ENCODE measurements around the gene AP5Z1. TPM values are rescaled to one million over a fixed set of nuclear protein-coding genes. Genes with fewer than 3 reads are reported as not detected.
A peak's percentile ranks its signal among the peaks of the same experiment; 100 is the strongest.

The AP5Z1 gene
- total and polyA plus RNA-seq, 12 donors, result 8.4 to 188 (median 49.5) TPM

DNA sequence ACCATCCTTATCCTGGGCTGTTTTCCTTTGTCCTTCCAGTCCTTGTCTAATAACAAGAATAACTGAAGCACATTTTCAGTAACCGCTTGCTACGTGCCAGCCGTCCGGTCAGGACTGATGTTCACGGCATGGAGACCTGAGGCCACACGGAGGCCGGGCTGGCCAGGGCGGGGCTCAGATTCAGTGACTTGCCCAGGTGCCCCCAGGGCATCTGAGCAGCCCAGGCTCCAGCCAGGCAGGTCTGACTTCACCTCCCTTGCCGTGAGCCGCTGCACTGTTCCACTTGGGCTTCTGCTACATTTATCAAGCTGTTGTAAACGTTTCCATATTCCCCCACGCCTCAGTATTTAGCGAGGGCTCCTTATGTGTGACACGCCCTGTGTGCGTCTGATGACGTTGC is 43.6 kb upstream of the AP5Z1 start:
- no peaks in the 10 kb centered on the region for H3K9me3 ChIP-seq (replicated peaks in 1 of 3)
- 94 to 96% (median 95%) methylated on average over 16 of the region's 16 CpGs for WGBS, 4 donors
- no peaks in the 10 kb centered on the region for H3K36me3 ChIP-seq (replicated peaks in 1 of 2)
- DNase-seq, result no peak
- H3K4me1 ChIP-seq (replicated peaks in 1 of 2), result peaks cover 0 to 9% of the 10 kb centered on the region in 2 donors
- H3K4me3 ChIP-seq, result no peak overlapping the region
- H3K27ac ChIP-seq, result no peak overlapping the region
- no peaks in the 10 kb centered on the region for H3K27me3 ChIP-seq
- intact Hi-C loops (cut with DNase I), result no loop called here
- TF ChIP-seq, protein P1, sequence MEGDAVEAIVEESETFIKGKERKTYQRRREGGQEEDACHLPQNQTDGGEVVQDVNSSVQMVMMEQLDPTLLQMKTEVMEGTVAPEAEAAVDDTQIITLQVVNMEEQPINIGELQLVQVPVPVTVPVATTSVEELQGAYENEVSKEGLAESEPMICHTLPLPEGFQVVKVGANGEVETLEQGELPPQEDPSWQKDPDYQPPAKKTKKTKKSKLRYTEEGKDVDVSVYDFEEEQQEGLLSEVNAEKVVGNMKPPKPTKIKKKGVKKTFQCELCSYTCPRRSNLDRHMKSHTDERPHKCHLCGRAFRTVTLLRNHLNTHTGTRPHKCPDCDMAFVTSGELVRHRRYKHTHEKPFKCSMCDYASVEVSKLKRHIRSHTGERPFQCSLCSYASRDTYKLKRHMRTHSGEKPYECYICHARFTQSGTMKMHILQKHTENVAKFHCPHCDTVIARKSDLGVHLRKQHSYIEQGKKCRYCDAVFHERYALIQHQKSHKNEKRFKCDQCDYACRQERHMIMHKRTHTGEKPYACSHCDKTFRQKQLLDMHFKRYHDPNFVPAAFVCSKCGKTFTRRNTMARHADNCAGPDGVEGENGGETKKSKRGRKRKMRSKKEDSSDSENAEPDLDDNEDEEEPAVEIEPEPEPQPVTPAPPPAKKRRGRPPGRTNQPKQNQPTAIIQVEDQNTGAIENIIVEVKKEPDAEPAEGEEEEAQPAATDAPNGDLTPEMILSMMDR (IDR thresholded peaks at IDR 0.05), result no peak
- no peak for TF ChIP-seq POLR2A (IDR thresholded peaks at IDR 0.05)

DNA sequence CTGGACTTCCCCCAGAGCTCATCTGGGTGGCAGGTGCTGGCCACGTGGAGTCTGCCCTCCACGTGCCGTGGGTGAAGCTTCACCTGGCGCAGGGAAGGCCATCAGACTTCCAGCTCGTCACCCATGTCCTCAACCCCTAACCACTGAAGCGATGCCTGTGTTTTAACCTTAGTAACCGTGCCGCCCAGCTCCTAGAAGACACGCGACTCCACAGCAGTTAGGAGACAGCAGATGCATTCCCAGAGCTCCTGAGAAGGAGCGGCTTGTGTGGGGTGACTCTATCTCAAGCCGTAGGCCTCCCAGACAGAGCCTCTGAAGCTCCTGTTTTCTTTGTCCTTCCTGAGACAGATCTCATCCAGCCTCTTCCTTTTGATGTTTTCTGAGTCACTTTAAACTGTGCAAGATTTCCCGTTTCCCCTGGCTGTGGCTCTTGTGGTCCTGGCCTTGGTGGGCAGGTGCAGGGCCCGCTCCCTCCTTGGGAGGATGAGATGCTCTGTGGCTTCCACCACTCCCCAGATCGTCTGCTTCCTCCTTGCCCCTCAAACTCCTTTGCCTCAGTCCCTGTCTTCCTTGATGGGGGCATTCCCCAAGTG is 41.4 kb upstream of the AP5Z1 start:
- Histone ChIP-seq H3K4me1 (replicated peaks in 1 of 2) (peaks cover 9 to 19% of the 10 kb centered on the region in 2 donors), H3K9me3 (replicated peaks in 1 of 3) (no peaks in the 10 kb centered on the region), H3K27ac (peak overlapping the region in 2 of 5 donors; percentile 8 to 27), H3K27me3 (no peaks in the 10 kb centered on the region), H3K4me3 (no peak overlapping the region), H3K36me3 (replicated peaks in 1 of 2) (no peaks in the 10 kb centered on the region)
- WGBS, 4 donors, result 66 to 72% (median 67%) methylated on average over 9 to 15 of the region's 15 CpGs
- TF ChIP-seq POLR2A (IDR thresholded peaks at IDR 0.05), result no peak
- TF ChIP-seq, protein P1 (IDR thresholded peaks at IDR 0.05), result no peak
- DNase-seq, result no peak
- intact Hi-C loops (cut with DNase I), result no loop called here

DNA sequence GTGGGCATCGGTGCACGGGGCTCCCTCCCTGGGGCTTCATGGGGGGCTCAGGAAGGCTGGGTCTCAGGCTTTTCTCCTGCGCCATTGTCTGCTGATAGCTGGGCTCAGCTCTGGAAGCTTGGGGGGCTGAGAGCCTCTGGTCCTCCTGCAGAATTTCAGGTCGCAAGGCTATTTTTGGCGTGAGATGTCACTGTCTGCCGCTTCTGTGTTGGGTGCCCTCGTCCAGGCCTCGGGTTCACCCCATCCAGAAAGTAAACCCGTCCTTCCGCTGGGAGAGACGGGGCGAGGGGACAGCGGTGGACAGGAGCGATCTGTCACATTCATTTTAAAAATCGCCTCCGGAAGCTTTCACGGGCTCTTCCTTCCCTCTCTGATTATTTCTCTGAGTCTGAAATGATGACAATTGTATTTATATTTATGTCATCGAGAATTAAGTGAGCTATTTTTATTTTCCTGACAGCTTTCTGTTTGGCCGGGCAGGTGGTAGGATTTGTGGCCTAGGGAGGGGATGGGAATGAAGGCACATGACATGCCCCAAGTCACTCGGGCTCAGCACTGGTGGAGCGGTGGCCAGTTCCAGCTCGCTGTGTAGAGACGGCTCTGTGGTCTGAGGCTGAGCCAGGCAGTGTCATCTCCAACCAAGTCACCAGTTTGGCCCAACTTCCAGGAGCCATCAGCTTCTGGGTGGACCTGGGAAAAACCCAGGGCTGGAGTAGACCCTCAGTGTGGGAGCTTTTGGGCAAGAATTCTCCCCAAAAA is 40.7 kb upstream of the AP5Z1 start:
- TF ChIP-seq, protein P1 (IDR thresholded peaks at IDR 0.05), result no peak
- TF ChIP-seq POLR2A (IDR thresholded peaks at IDR 0.05), result no peak
- WGBS, 4 donors, result 79 to 87% (median 84%) methylated on average over 20 to 23 of the region's 23 CpGs

DNA sequence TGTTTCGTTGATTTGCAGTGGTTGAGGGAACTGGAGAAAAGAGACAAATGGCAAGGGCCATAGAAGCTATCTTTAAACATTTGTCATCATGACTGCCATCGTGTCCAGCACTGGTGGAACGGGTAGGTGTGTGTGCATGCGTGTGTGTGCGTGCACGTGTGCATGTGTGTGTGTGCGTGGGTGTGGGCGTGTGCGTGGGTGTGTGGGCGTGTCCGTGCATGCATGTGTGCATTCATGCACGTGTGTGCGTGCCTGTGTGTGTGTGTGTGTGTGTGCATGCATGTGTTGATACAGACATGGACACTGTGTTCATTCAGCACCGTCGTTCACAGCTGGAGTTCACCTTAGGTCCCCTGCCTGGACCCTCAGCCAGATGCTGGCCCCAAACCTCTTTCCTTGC is 38.1 kb upstream of the AP5Z1 start:
- Histone ChIP-seq H3K27me3 (no peaks in the 10 kb centered on the region), H3K4me3 (no peak overlapping the region), H3K4me1 (replicated peaks in 1 of 2) (peaks cover 16 to 28% of the 10 kb centered on the region in 2 donors), H3K9me3 (replicated peaks in 1 of 3) (no peaks in the 10 kb centered on the region), H3K36me3 (replicated peaks in 1 of 2) (peaks cover 0 to 18% of the 10 kb centered on the region in 2 donors), H3K27ac (no peak overlapping the region)
- intact Hi-C loops (cut with DNase I), result no loop called here
- DNase-seq, result no peak
- TF ChIP-seq POLR2A (IDR thresholded peaks at IDR 0.05), result no peak
- TF ChIP-seq, protein P1 (IDR thresholded peaks at IDR 0.05), result no peak
- WGBS, 4 donors, result 72 to 91% (median 81%) methylated on average over 14 to 15 of the region's 15 CpGs

More for the DNA sequence above, 40.7 kb upstream of the AP5Z1 start:
- intact Hi-C loops (cut with DNase I), result no loop called here
- Histone ChIP-seq H3K36me3 (replicated peaks in 1 of 2) (no peaks in the 10 kb centered on the region), H3K9me3 (replicated peaks in 1 of 3) (no peaks in the 10 kb centered on the region), H3K27ac (peak overlapping the region in 2 of 5 donors; percentile 8 to 27), H3K4me1 (replicated peaks in 1 of 2) (peaks cover 16 to 26% of the 10 kb centered on the region in 2 donors), H3K27me3 (no peaks in the 10 kb centered on the region), H3K4me3 (no peak overlapping the region)
- DNase-seq, result no peak

All from adrenal gland (tissue), 12 donors.